Activated CD4-positive, alpha-beta T cell treated with anti-CD3 and anti-CD28 coated beads, Interleukin-2, amount 50 U/mL, for 4 hours (primary cell): ENCODE results near the gene SYNRG.

ENCODE experiments used
- DNase-seq, 2 experiments: peaks; one replicate each; pipeline ENCODE4 v3.0.0-alpha.2; 2020

Gene SYNRG

DNA sequence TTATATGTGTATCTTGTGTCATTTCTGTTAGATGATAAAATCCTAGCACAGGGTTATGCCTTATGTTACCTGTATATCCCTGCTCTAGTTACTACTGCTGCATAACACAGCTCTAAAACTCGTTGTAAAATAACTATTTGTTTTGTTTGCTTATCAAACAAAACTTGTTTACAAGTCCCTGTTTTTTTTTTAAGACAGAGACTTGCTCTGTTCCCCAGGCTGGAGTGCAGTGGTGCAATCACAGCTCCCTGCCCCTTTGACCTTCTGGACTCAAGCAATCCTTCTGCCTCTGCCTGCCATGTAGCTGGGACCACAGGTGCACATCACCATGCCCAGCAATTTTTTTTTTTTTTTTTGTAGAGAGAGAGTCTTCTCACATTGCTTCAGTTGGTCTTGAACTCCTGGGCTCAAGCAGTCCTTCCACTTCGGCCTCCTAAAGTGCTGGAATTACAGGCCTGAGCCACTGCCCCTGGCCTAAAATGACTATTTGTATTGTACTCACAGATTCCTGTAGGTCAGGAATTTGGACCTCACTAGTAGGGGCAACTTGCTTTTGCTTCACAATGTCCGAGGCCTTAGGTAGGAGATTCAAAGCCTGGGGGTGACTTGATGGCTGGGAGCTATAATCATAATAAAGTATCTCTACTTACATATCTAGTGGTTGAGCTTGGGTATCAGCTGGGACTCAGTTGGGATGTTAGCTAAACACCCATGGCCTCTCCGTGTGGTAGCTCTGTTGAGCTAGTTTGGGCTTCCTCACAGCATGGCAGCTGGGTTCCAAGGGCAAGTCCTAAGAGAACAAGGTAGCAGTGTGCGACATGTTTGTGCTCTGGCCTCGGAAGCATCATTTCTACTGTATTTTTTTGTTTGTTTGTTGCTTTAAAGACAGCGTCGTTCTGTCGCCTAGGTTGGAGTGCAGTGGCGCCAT is 106.9 kb downstream of the SYNRG start:
- DNase-seq: no peak

DNA sequence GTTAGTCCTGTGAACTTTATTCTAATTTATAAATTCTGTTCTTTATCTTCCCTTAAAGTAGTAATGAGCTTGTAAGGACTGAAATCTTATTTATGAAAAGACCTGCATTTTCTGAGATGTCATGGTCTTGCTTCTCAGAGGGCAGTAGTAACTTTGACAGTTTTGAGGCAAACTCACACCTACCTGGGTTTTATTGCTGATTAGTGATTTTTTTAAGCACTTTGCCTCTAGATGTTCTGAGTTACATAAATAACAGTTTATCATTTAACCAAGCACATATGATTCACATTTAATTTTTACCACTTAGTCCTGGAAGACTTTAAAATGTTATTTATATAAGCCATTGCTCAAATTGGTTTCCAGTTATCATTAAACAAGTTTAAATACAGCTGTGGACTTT is 108.8 kb downstream of the SYNRG start:
- no peak for DNase-seq

GRCh38 chr17:37494971-37495370 is 114.2 kb downstream of the SYNRG start:
- no peak for DNase-seq

DNA sequence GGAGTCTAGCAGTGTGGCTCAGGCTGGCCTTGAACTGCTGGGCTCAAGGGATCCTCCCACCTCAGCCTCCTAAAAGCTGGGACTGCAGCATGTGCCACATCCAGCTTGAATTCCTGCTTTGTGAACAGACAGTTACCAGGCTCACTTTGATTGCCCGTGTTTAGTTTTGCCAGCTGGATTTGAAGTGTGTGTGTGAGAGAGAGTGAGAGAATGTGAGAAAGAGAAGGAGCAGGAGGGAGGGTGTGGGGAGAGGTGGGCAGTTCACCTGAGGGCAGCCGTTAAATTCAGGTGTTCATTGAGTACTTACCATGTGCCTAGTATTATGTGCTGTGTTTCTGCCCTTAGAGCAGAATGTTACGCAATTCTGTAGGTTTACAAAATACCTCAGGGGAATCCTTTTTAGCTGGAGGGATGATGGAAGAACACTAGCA is 114.8 kb downstream of the SYNRG start:
- DNase-seq: no peak

DNA sequence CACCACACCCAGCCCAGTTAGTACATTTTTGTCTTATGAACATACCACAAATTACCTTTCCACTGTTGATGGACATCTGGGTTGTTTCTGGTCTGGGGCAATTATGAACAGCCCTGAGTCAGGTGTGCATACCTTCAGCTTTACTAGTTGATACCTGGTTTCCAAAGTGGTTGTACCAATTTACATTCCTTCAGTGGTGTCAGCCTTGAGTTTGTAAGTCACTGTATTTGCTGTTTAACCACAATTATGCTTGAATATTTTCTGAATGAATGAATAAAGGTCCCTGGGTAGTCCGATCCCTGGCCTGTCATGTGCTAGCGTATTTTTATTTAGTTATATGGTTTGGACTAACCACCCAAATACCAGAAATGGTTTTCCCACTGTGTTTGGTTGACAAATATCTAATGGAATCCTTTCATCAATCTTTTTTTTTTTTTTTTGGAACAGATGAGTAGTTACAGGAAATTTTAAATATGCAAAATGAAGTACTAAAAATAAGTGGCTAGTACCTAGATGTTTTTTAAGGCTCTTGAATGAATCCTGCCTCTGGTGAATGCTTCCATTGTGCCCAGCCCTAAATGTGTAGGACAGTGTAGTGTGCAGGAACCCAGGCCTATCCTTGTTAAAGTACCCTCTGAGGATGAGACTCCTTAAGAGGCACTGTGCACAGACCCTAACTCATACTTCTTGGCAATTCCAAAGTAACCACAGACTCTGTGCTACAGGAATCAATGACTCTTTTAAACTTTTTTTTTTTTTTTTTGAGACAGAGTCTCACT is 115.8 kb downstream of the SYNRG start:
- no peak for DNase-seq

DNA sequence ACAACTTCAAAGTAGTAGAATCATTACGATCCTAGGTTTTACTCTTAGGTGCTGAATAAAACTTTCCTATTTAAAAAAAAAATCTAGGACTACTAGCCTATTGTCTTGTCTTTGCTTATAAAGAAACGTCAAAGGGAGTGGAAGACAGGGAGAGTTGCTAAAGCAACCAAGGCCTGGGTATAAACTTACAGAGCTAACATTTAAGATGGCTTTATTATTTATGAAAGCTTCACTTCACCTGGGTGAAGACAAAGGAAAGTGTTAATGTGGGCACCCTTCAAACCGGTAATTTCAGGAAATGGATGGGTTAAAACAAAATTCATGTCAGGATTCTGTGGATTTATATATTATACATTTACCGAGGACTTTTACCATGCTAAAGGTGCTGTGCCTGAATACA is 117.1 kb downstream of the SYNRG start:
- no peak for DNase-seq

DNA sequence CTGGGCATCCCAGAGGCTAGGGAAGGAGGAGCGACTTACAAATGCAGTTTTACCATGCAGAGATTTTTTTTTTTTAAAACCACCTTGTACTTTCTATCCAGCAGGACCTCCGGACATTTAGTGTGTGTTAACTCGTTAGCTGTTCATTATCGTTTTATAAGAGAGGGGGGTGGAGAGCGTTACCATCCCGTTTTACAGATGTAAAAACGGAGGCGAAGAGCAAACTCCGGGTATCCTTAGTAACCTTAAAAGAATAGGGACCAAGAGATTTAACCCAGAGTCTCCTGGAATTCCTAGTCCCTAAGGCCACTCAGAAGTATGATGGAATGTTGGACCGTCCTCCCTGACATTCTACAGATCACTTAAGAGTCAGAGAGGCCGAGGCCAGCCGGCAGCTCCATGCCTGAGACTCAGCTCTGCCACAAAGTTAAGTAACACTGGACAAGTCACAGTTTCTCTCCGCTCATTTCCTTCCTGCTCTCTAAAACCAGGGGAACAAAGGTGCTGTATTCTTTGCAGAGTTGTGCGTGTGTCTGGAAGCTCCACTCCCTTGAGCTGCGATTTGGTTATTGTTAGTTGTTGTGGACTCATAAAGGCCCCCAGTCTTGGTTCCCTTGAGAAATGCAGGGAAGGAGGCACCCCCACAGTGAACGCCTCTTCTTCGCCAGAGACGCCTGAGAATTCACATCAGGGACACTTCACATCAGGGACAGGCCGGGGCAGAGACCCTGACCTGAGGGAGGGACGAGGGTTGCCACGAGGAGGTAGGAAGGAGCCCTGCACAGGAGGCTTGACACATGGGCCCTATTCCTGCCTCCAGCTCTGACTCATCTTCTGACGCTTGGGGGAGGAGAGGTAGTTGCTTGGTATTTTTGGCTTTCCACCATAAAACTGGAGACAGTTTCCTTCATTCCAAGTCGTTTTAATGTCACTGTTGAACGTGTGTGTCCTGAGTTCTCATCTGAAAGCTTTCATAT is 118.3 kb downstream of the SYNRG start:
- no peak for DNase-seq

DNA sequence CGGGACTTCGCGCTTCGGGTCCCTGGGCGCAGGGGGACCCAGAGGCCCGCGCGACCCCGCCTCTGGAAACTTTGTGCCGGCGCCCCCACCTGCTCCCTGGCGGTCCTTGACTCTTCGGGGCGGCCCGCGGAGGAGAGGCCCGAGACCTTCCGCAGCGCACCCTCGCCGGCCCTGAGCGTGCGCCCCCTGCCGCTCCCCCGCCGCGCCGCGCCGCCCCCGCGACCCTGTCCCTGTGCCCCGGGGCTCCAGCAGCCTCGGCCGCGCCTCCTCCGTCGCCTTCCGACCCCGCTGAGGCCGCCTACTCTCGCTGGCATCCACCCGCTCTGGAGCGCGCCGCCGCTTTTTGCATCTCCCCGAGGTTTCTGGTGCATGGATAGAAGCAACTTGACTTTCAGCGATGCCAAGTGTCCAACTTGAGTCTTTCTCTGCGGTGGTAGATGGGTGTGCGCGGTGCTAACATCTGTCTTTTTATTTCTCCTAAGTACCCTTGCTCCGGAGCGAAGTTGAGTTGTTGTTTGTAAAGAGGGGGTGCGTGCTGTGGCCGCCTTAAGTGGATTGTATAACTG is 119.1 kb downstream of the SYNRG start:
- peak; percentile 70 to 75 for DNase-seq

- DNase-seq: peak; percentile 69 to 76
Observed at GRCh38 chr17:37489197-37490001, 119.8 kb downstream of the SYNRG start, which contains the start of gene DUSP14. TSS of gene DUSP14 (plus strand) at chr17:37489891. CDS start at chr17:37512273, 22,382 bp downstream.

GRCh38 chr17:37488607-37489196 is 120.5 kb downstream of the SYNRG start:
- DNase-seq: peak; percentile 73

DNA sequence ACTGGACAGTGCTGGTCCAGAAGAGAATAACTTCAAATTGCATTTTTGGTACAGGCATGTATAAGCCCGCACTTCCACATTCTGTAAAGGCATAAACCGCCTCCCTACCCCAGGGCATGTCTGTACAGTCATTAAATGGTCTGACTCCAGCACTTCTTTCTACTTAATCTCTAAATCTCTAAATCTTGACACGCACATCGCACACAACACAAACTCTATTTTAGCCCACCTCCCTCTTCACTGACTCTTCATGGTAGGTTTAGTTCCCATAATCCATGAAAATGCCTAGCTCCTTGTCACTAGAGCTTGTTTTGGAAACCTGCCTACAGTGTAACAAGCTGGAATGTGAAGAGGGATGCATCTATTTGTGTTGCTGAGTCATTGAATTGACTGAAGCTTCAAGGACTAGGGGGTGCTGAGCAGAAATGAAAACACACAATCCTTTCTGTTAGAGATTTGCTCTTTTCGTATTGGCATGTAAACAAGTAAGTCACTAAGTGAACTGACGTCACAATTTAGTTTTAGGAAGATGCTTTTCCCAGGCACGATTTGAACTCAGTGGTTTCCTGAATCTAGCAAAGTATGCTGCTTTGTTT is 121.1 kb downstream of the SYNRG start:
- no peak for DNase-seq

GRCh38 chr17:37485938-37486570 is 123.2 kb downstream of the SYNRG start:
- DNase-seq: no peak

GRCh38 chr17:37483311-37484039 is 125.7 kb downstream of the SYNRG start:
- no peak for DNase-seq

DNA sequence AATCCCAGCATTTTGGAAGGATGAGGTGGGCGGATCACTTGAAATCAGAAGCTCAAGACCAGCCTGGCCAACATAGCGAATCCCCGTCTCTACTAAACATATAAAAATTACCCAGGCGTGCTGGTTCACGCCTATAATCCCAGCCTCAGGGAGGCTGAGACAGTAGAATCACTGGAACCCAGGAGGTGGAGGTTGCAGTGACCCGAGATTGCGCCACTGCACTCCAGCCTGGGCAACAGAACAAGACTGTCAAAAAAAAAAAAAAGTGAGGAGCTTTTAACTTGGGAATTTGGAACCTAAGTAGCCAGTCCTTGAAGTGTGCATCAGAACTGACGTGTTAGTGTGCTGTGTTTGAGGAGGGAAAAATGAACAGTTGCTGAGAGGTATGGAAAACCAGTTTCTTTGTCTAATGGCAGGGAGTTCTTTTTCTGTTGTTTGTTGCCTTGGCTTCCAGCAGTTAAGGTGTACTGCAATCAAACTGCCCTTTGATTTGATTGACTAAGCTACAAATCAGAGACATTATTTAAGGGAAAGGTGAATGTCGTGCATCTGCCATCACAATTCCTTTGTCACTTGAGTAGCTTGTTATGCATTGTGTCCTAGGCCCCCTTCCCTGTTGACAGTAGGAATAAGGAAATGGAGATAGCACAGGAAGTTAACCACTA is 128.1 kb downstream of the SYNRG start:
- no peak for DNase-seq

GRCh38 chr17:37480427-37480826 is 128.8 kb downstream of the SYNRG start:
- DNase-seq: no peak

- no peak for DNase-seq
Observed at GRCh38 chr17:37479025-37479424, 130.2 kb downstream of the SYNRG start.

DNA sequence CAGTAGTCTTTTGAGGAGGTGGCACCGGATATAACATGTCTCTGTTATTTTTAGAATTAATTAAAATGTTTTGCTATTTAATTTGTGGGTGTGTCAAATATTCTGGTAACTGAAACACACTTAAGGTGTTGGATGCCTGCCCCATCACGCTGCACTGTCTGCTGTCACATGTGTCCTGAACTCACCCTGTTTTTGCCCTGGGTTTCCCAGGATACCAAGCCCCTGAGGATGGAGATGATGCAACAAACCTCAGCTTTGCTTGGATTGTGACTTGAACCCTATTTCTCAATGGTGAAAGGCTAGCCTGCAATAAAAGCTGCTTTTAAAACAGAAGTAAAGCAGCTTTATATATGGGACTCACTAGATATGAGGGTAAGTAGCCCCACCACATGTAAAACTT is 131.0 kb downstream of the SYNRG start:
- no peak for DNase-seq

DNA sequence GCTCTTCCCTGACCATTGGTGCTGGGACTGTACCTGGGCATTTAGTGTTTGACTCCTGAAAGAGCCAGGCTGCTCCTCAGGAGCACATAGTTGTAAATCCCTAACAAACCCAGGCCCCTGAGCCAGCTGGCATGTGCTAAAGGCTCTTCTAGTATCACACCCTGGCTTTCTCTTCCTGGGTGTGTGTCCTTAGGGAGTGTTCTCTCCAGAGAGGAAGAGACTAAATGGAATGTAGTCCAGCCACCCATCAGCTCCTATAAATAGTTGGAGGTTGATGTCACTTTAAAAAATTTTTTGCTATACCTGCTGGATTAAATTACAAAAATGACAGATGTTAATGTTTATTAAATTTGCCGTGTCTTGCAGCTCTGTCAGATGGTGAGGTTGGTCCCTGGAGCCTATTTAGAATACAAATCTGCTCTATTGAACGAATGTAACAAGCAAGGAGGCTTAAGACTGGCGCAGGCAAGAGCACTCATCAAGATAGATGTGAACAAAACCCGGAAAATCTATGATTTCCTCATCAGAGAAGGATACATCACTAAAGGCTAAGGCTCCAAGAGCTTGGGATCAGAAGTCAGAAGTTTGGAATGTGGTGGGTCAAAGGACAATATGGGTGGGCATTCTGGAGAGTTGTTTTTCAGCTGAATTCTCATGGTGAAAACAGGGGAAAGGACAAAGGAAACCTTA is 132.6 kb downstream of the SYNRG start:
- DNase-seq: no peak
